H9 (cell line): Measurements from ENCODE around the gene ZNF804A. TPM values are rescaled to one million over a fixed set of nuclear protein-coding genes. Genes with fewer than 3 reads are reported as not detected.

Experiments used
- DNase-seq: peaks from one replicate; pipeline ENCODE4 v3.0.0-alpha.2; 2017
- H2AFZ ChIP-seq: one replicate; pipeline ENCODE4 v1.6.1; 2013; ENCODE audit warnings: mild to moderate bottlenecking, low read length, control low read depth, moderate library complexity
- H2AK5ac ChIP-seq: 2 replicates; pipeline ENCODE4 v1.6.1; 2013; ENCODE audit warnings: low read length, control low read depth, mixed read lengths; ENCODE audit not compliant: insufficient read length
- H2BK120ac ChIP-seq: one replicate; pipeline ENCODE4 v1.6.1; 2013; ENCODE audit warnings: low read depth, mild to moderate bottlenecking, low read length, control low read depth, inconsistent platforms; ENCODE audit not compliant: poor library complexity, severe bottlenecking
- H2BK12ac ChIP-seq: 2 replicates; pipeline ENCODE4 v1.6.1; 2013; ENCODE audit warnings: low read length, control low read depth, mixed read lengths, low read depth; ENCODE audit not compliant: insufficient read length
- H2BK15ac ChIP-seq: 2 replicates; pipeline ENCODE4 v1.6.1; 2013; ENCODE audit warnings: low read depth, low read length, control low read depth
- H2BK20ac ChIP-seq: one replicate; pipeline ENCODE4 v1.6.1; 2013; ENCODE audit warnings: low read depth, mild to moderate bottlenecking, low read length, control low read depth, inconsistent platforms; ENCODE audit not compliant: poor library complexity, severe bottlenecking
- H2BK5ac ChIP-seq: 2 replicates; pipeline ENCODE4 v1.6.1; 2013; ENCODE audit warnings: low read length, control low read depth, mixed read lengths; ENCODE audit not compliant: insufficient read length
- H3K14ac ChIP-seq: 2 replicates; pipeline ENCODE4 v1.6.1; 2013; ENCODE audit warnings: low read length, control low read depth; ENCODE audit not compliant: insufficient read depth
- H3K18ac ChIP-seq: 2 replicates; pipeline ENCODE4 v1.6.1; 2013; ENCODE audit warnings: low read depth, mild to moderate bottlenecking, mixed read lengths, low read length, control low read depth; ENCODE audit not compliant: insufficient read length
- H3K23ac ChIP-seq: 2 replicates; pipeline ENCODE4 v1.6.1; 2013; ENCODE audit warnings: low read length, control low read depth, mixed read lengths, low read depth; ENCODE audit not compliant: insufficient read length
- H3K23me2 ChIP-seq: 2 replicates; pipeline ENCODE4 v1.6.1; 2013; ENCODE audit warnings: low read depth, mild to moderate bottlenecking, mixed read lengths, low read length, control low read depth; ENCODE audit not compliant: insufficient read length, poor library complexity, severe bottlenecking
- H3K27ac ChIP-seq: 2 replicates; pipeline ENCODE4 v1.5.1; 2013; ENCODE audit warnings: low read length, control low read depth, mixed read lengths, low read depth; ENCODE audit not compliant: insufficient read length
- H3K27me3 ChIP-seq: 2 replicates; pipeline ENCODE4 v1.6.1; 2013; ENCODE audit warnings: low read length, control low read depth, inconsistent platforms; ENCODE audit not compliant: insufficient read depth
- H3K4ac ChIP-seq: 2 replicates; pipeline ENCODE4 v1.6.1; 2013; ENCODE audit warnings: low read depth, mild to moderate bottlenecking, control low read depth, inconsistent platforms, low read length, moderate library complexity
- H3K4me1 ChIP-seq: 2 replicates; pipeline ENCODE4 v1.6.1; 2013; ENCODE audit warnings: low read length, control low read depth, inconsistent platforms; ENCODE audit not compliant: insufficient read depth
- H3K4me2 ChIP-seq: 2 replicates; pipeline ENCODE4 v1.6.1; 2013; ENCODE audit warnings: low read length, control low read depth, mixed read lengths; ENCODE audit not compliant: insufficient read length, insufficient read depth
- H3K56ac ChIP-seq: 2 replicates; pipeline ENCODE4 v1.6.1; 2013; ENCODE audit warnings: low read depth, mild to moderate bottlenecking, mixed read lengths, low read length, control low read depth; ENCODE audit not compliant: insufficient read length
- H3K79me1 ChIP-seq: 2 replicates; pipeline ENCODE4 v1.6.1; 2013; ENCODE audit warnings: low read depth, mild to moderate bottlenecking, moderate library complexity, low read length, control low read depth, inconsistent platforms; ENCODE audit not compliant: insufficient read depth, poor library complexity, severe bottlenecking
- H3K79me2 ChIP-seq: 2 replicates; pipeline ENCODE4 v1.6.1; 2013; ENCODE audit warnings: low read length, control low read depth, inconsistent platforms; ENCODE audit not compliant: insufficient read depth
- H3K9ac ChIP-seq: 2 replicates; pipeline ENCODE4 v1.6.1; 2013; ENCODE audit warnings: low read length, control low read depth, mixed read lengths; ENCODE audit not compliant: insufficient read length; ENCODE audit errors: extremely low read depth
- H3K9me3 ChIP-seq: one replicate; pipeline ENCODE4 v1.6.1; 2013; ENCODE audit warnings: low read depth, low read length, inconsistent platforms; ENCODE audit not compliant: control insufficient read depth
- H3T11ph ChIP-seq: one replicate; pipeline ENCODE4 v1.6.1; 2013; ENCODE audit warnings: mild to moderate bottlenecking, low read length, control low read depth, inconsistent platforms
- H4K20me1 ChIP-seq: one replicate; pipeline ENCODE4 v1.6.1; 2013; ENCODE audit not compliant: control insufficient read depth, insufficient read length, insufficient read depth
- H4K5ac ChIP-seq: 2 replicates; pipeline ENCODE4 v1.6.1; 2013; ENCODE audit warnings: low read depth, mild to moderate bottlenecking, mixed read lengths, low read length, control low read depth; ENCODE audit not compliant: insufficient read length
- H4K8ac ChIP-seq: replicated peaks from 2 replicates; pipeline ENCODE4 v1.6.1; 2013; ENCODE audit warnings: low read length, control low read depth, mixed read lengths, low read depth; ENCODE audit not compliant: insufficient read length
- H4K91ac ChIP-seq: 2 replicates; pipeline ENCODE4 v1.6.1; 2013; ENCODE audit warnings: low read depth, mild to moderate bottlenecking, moderate library complexity, mixed read lengths, low read length, control low read depth; ENCODE audit not compliant: insufficient read length
- H3K27ac Mint-ChIP-seq, 3 experiments: 2 replicates in 2 of 3; 3 replicates in 1 of 3; pipeline ENCODE4 v1.8.0; 2020 to 2021; ENCODE audit warnings: mixed read lengths in 3 of 3, mild to moderate bottlenecking in 1 of 3, moderate library complexity in 1 of 3
- H3K27me3 Mint-ChIP-seq: 2 replicates; pipeline ENCODE4 v1.8.0; 2021; ENCODE audit warnings: low read depth, mild to moderate bottlenecking, moderate library complexity, mixed read lengths
- H3K36me3 Mint-ChIP-seq, 3 experiments: 2 replicates in 2 of 3; 3 replicates in 1 of 3; pipeline ENCODE4 v1.8.0; 2020 to 2021; ENCODE audit warnings: low read depth in 3 of 3, mixed read lengths in 3 of 3; ENCODE audit not compliant: insufficient read depth in 1 of 3
- H3K4me1 Mint-ChIP-seq, 2 experiments: 2 replicates each; pipeline ENCODE4 v1.8.0; 2020; ENCODE audit warnings: mixed read lengths in 2 of 2
- H3K4me3 Mint-ChIP-seq, 2 experiments: 2 replicates in 1 of 2; 3 replicates in 1 of 2; pipeline ENCODE4 v1.8.0; 2020 to 2021; ENCODE audit warnings: mild to moderate bottlenecking in 2 of 2, mixed read lengths in 2 of 2, moderate library complexity in 1 of 2
- H3K9me3 Mint-ChIP-seq, 2 experiments: 2 replicates in 1 of 2; 3 replicates in 1 of 2; pipeline ENCODE4 v1.8.0; 2020; ENCODE audit warnings: mild to moderate bottlenecking in 2 of 2, mixed read lengths in 2 of 2, moderate library complexity in 1 of 2
- CTCF ChIP-seq: fragments of 200-600 bp; sonication (generic); conservative IDR thresholded peaks from 3 replicates; pipeline ENCODE4 v1.8.0; 2021; ENCODE audit warnings: antibody characterized with exemption, mild to moderate bottlenecking
- total RNA-seq: library from RNA; stranded (reverse); gene quantifications from 2 replicates; pipeline ENCODE4 v1.2.1, GENCODE V29; 2021

ZNF804A gene
- total RNA-seq, 1 experiment from 2014 or later, result not detected

- H2BK120ac ChIP-seq, result no peak overlapping the region
- no peak for DNase-seq
- no peak for TF ChIP-seq CTCF
- H2AFZ ChIP-seq, result no peak overlapping the region
- no peak overlapping the region for H2BK12ac ChIP-seq
- no peak overlapping the region for H3K27ac ChIP-seq
- no peaks in the 10 kb centered on the region for H3K79me1 ChIP-seq
- H3K23me2 ChIP-seq, result no peaks in the 10 kb centered on the region
- H2BK15ac ChIP-seq, result no peak overlapping the region
- Mint-ChIP-seq H3K9me3 (no peaks in the 10 kb centered on the region), H3K4me1 (no peaks in the 10 kb centered on the region), H3K27ac (no peak overlapping the region), H3K27me3 (no peaks in the 10 kb centered on the region), H3K36me3 (no peaks in the 10 kb centered on the region), H3K4me3 (no peak overlapping the region)
- H4K20me1 ChIP-seq, result no peaks in the 10 kb centered on the region
- H3T11ph ChIP-seq, result no peak overlapping the region
- H3K4me2 ChIP-seq, result no peak overlapping the region
- H3K9ac ChIP-seq, result no peak overlapping the region
- no peak overlapping the region for H3K4ac ChIP-seq
- H2BK20ac ChIP-seq, result no peak overlapping the region
- no peak overlapping the region for H3K56ac ChIP-seq
- no peak overlapping the region for H4K91ac ChIP-seq
- no peak overlapping the region for H4K5ac ChIP-seq
- H3K4me1 ChIP-seq, result no peaks in the 10 kb centered on the region
- H4K8ac ChIP-seq, result no peak overlapping the region
- no peaks in the 10 kb centered on the region for H3K79me2 ChIP-seq
- no peak overlapping the region for H3K23ac ChIP-seq
- no peak overlapping the region for H2BK5ac ChIP-seq
- H3K27me3 ChIP-seq, result no peaks in the 10 kb centered on the region
- H2AK5ac ChIP-seq, result no peak overlapping the region
- H3K18ac ChIP-seq, result no peak overlapping the region
- no peak overlapping the region for H3K14ac ChIP-seq
- H3K9me3 ChIP-seq, result no peaks in the 10 kb centered on the region
Observed at GRCh38 chr2:184728411-184728810, 130.1 kb downstream of the ZNF804A start.
